HK-2 (cell line): ENCODE results near the gene ANKRD24.
"Not testable (repeated sequence)": the region's sequence is repeated elsewhere in the genome, so short reads cannot be mapped to it uniquely, and the experiment has no call there.

Experiments
- DNase-seq: peaks from one replicate; pipeline ENCODE4 v3.0.0-alpha.2; 2018; ENCODE audit not compliant: unreplicated experiment

The ANKRD24 gene

DNA sequence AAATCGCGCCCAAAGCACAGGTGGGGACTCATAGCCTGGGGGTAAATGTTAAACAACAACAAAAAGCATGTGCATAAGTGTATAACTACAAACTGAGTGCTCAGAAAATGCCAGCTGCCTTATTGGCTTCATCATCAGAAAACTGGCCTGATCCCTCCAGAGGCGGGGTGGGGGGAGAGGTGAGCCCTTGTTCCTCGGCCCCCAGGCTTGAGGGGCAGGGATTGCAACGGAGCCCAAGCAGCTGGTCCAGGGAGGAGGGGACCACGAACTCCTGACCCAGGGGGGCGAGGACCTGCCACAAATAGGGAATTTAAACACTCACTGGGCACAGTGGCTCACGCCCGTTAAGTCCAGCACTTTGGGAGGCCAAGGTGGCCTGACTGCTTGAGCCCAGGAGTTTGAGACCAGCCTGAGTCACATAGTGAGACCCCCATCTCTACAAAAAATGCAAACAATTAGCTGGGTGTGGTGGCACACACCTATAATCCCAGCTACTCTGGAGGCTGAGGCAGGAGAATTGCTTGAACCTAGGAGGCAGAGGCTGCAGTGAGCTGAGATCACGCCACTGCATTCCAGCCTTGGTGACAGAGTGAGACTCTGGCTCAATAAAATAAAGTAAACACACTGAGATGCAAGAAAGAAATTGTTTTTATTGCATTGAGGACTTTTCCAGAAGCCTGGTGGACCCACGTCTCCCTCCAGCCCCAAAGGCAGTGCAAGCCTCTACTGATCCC, 8.8 kb upstream of the ANKRD24 start:
- DNase-seq: no peak

GRCh38 chr19:4174213-4174894, 8.1 kb upstream of the ANKRD24 start:
- no peak for DNase-seq

DNA sequence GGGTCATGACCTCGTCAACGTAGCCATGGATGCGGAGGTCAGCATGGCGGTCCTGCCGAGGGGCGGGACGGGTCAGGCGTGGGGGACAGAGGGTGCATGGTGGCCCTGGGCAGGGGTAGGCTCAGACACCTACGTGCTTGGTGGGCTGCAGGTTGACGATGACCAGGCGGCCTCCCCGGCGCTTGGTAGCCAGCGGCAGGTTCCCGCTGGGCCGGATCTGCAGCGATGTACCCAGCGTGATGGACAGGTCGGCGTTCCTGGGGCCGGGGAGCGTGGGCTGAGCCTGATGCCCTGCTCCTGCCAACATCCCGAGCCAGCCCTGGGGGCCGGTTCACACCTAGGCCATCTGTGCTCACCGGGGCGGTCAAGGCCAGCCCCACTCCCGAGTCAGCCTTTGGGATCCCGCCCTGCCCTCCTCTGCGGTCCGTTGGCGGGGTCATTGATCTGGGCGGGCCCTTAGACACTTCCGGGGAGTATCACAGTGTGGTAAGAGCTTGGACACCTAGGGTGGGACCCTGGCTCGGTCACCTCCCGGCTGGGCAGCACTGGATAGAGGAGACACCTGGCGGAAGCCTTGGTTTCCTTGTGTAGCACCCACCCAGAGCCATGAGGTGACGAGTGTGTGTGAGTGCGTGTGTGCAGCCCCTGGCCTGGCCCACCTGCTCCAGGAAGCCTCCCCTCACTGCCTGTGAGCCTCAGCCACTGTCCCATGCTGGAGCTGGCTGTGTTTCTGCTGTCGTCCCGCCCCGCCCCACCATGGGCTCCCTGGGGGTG, 7.4 kb upstream of the ANKRD24 start:
- no peak for DNase-seq

DNA sequence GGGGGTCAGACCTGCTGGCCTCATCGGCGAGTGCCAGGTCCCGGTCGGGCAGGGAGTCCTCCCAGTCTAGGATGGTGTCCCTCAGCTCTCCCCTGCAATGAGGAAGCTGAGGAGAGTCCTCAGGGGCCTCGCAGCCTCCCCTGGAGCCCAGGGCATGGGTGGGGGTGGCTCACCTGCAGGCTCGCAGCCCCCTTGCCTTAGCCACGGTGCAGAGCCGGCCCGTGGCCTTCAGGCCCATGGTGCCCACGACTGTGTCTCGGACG, 6.9 kb upstream of the ANKRD24 start:
- DNase-seq: no peak

DNA sequence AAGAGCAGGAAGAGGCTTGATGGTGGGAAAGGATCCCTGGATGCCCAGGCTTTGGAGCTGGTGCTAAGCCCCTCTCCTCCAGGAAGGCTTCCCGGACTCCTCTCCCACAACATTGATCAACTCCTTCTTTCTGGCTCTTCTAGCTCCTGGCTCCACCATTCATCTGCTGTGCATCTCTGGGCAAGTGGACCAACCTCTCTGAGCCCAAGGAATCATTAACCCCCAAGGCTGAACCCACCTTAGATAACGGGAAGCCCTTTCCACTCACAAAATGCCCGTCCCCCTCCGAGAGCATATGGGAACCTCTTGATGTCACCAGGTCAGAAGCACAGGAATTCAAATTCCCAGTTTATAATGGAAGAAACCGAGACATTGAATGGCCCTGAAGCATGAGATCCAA, 5.3 kb upstream of the ANKRD24 start:
- no peak for DNase-seq

DNA sequence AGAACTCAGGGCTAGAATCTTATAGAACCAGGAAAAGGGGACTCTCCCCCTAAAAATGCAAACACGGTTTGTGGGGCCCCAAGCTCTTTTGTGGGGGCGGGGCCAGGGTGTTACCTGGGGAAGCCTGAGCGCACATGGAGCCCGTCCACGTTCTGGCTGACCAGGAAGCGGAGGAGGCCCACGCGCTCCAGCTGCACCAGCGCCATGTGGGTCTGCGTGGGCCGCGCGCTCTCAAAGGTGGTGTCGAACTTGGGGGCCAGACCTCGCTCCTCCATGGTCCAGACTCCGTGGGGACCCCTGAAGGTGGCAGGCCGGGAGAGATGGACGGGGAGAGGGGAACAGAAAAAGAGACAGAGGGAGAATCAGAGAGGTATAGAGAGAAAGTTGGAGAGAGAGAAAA, 3.5 kb upstream of the ANKRD24 start:
- no peak for DNase-seq

- DNase-seq: no peak
Observed at GRCh38 chr19:4181053-4181508, 1.4 kb upstream of the ANKRD24 start.

- DNase-seq: no peak
Observed at GRCh38 chr19:4183967-4184717, 1.7 kb downstream of the ANKRD24 start.

DNA sequence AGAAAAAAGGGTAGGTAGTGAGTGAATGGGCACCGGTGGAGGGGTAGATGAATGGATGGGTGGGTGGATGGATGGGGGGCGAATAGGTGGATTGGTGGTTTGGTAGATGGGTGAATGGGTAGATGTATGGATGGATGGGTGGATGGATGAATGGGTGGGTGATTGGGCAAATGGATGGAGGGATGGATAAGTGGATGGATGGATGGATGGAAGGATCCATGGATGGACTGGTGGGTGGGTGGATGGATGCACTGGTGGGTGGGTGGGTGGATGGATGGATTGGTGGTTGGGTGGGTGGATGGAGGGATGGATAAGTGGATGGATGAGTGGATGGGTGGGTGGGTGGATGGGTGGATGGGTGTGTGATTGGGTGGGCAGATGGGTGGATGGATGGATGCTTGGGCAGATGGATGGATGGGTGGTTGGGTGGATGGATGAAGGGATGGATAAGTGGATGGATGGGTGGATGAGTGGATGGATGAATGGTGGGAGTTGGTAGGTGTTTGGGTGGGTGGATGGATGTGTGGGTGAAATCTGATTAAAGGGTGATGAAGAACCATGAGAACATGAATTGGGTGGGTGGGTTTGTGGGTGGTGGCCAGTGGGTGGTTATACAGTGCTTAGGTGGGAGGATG, 2.3 kb downstream of the ANKRD24 start:
- DNase-seq: no peak

DNA sequence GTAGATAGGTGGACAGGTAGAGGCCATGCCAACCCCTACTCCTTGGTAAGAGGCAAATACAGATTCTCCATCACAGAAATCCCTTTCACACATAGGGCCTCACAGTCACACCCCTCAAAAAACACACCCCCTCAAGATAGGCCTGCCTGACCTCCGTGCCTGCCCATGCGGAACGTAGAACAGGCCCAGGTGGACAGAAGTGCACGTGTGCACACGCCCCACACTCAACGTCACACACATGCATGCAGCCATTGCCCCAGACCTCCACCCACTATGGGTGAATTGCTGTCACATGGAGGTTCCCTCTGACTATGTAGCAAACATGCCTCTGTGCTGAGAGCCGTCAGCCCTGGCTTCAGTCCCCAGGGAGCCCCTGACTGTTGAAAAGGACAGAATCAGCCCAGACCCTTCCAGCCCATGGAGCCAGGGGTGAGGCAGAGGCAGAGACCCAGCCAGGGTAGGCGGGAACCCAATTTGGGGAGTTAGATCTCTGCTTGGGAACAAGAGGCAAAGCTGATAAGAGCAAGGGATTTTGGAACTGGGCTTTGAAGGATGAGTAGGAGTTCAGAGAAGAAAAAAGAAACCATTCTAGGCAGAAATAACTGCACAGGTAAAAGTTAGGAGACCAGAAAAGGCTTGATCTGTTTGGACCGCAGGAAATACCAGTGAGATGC, 3.1 kb downstream of the ANKRD24 start:
- no peak for DNase-seq

DNA sequence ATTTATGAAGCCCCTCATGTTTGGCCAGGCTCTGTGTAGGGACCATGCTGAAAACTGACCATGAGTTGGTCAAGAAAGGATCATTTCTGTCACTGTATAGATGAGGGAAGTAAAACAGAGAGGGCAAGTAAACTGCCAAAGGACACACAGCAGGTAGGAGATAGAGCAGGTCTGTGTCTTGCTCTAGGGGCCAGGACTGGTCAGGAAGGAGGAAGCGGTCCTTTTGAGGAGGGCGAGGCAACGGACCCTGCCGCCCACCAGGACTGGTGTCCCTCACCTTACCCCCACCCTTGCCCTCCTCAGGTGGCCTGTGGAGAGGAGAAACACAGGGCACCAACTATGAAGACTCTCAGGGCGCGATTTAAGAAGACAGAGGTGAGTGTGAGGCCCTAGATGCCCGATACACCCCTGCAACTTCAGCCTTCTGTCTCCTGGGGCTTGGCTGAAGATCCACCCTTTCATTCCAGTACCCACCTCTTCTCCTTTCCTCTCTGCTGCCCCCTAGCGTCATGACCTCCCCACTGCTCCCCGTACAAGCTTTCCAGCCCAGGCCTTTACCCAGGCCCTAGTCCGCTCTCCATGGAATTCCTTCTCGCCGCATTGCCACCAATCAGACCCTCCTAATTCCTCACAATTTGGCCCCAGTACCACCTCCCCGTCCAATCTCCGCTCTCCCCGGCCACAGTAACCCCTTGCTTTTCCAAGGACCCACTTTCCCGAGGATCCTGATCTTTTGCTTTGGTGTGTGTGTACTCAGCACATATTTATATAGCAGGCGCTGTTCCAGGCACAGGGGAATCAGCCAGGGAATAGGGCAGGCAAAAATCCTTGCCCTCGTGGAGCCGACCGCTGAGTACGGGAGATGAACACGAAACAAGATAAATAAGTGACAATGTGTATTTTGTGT, 3.9 kb downstream of the ANKRD24 start:
- DNase-seq: peak; percentile 87

DNA sequence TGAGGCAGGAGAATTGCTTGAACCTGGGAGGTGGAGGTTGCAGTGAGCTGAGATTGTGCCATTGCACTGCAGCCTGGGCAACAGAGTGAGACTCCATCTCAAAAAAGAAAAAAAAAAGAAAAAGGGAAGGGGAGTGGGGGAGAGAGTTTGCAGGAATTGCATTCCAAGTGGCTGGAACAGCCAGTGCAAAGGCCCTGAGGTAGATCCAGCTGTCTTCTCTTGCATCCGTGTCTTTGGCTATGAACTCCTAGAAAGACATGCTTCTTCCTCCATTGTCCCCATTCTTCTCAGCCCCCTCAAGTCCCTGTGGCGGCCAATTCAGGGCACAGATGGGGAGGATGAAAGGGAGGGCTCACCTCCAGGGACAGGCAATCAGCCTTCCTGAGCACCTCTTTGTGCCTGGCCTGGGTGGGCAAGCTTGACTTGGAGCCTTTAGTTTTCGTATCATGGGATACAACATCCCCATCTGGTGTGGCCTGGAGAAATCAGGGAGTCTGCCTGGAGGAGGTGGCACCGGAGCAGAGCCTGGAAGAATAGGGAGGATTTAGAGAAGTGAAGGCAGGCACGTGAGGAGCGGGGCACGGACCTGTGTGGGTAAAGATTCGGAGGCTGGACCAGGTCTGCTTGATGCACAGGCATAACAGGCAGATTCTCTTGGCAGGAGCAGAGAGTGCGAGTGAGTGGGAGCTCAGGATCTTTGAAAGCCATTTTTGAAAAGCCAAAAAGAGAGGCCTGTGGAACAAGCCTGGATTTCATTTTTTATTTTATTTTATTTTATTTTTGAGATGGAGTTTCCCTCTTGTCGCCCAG, 5.0 kb downstream of the ANKRD24 start:
- no peak for DNase-seq

DNA sequence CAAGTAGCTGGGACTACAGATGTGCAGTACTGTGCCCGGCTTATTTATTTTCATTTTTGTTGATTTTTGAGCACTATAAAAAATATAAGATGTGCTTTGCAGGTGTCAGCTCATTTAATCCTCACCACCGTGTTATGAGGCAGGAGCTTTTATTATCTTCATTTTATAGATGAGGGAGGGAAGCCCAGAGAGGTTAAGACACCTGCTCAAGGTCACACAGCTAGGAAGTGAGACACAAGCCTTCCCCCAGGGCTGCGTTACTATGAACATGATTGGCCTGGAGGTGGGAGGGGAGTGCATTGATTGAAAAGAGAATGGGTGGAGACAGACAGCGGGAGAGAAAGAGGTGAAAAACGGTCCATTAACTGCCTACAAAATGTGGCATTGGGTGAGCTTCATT, 7.2 kb downstream of the ANKRD24 start:
- DNase-seq: no peak

DNA sequence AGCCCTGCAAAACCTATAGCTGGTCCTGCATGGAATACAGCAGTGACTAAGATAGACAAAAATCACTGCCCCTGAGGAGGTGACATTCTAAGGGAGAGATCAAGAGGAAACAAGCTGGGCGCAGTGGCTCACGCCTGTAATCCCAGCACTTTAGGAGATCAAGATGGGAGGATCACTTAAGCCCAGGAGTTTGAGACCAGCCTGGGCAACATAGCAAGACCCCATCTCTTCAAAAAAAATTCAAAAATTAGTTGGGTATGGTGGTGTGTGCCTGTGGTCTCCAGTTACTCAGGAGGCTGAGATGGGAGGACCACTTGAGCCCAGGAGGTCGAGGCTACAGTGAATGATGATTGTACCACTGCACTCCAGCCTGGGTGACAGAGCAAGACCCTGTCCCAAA, 10.0 kb downstream of the ANKRD24 start:
- not testable (repeated sequence) for DNase-seq

DNA sequence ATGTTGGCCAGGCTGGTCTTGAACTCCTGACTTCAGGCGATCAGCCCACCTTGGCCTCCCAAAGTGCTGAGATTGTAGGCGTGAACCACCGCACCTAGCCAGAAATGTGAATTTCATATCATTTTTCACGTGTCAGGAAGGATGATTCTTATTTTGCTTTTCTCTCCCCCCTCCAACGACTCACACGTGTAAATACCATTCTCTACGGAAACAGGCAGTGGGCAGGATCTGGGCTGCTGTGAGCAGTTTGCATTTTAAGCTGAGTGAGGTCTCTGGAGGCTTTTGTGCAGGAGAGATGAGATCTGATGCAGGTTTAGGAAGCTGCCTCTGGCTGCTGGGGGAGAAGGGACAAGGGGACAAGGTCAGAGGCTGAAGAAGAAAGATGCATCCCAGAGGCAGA, 11.9 kb downstream of the ANKRD24 start:
- DNase-seq: no peak

GRCh38 chr19:4196009-4196408, 13.5 kb downstream of the ANKRD24 start:
- no peak for DNase-seq

DNA sequence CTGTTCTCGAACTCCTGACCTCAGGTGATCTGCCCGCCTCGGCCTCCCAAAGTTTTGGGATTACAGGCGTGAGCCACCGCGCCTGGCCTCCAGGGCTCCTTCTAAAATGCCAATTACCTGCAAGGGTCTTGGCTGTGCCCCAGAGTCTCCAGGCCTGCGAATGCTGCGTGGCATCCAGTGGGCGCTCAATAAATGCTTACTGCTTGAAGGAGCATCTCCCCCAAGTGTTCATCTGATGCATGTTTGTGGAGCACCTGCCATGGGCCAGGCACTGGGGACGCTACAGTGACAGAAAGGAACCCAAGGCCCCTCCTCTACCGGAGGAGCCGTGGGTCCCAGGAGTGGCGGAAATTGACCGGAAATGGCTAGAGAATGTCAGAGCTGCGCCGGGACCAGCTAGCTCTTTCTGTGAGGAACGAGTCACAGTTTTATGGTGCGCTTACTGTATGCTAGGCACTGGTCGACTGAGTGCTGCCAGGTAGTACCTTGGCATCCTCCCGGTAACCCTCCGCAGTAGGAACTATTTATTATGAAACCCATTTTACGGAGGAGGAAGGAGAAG, 14.2 kb downstream of the ANKRD24 start:
- DNase-seq: no peak

DNA sequence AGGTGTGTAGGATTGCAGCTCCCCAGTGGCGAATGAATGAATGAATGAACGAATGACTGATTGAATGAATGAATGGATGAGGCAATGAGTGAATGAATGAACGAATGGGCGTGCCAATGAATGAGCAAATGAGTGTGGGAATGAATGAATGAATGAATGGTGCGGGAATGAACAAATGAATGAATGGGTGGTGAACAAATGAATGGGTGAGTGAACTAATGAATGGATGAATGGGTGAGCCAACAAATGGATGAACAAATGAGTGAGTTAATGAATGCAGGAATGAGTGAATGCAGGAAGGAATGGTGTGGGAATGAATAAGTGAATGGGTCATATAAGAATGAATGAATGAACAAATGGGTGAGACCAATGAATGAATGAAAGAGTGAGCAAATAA, 14.7 kb downstream of the ANKRD24 start:
- DNase-seq: no peak
